ENCODE results near the gene TTC7B.

Gene TTC7B

DNA sequence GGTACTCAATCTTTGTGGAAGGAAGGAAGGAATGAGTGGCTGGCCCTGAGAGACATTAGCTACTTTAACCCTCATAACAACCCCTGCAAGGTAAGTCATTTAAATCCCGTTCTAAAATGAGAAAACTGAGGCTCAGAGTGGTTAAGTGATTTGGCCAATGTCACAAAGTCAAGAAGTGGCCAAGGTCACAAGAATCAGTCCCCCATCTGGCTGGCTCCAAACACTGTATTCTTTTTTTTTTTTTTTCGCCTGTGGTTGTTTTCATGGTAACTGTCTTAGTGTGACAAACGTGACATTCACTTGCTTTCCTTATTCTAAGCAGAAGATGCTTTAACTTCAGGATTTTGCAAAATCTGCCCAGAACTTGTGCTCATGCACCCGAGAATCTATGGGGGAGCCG lies 2.8 kb downstream of the TTC7B start:
- no peak for TF ChIP-seq FOXP2 (optimal IDR thresholded peaks at IDR 0.05; ENCODE audit: borderline replicate concordance, extremely low read depth, extremely low read length, insufficient read depth)
- TF ChIP-seq POLR2AphosphoS5 (IDR thresholded peaks at IDR 0.05; ENCODE audit: low read depth, low read length): no peak
- TF ChIP-seq TAF1 (IDR thresholded peaks at IDR 0.05; ENCODE audit: borderline replicate concordance, insufficient read depth, low read length): no peak
- no peak for TF ChIP-seq SIN3A (IDR thresholded peaks at IDR 0.05; ENCODE audit: borderline replicate concordance, insufficient read depth, low read length)
- TF ChIP-seq, protein P1, sequence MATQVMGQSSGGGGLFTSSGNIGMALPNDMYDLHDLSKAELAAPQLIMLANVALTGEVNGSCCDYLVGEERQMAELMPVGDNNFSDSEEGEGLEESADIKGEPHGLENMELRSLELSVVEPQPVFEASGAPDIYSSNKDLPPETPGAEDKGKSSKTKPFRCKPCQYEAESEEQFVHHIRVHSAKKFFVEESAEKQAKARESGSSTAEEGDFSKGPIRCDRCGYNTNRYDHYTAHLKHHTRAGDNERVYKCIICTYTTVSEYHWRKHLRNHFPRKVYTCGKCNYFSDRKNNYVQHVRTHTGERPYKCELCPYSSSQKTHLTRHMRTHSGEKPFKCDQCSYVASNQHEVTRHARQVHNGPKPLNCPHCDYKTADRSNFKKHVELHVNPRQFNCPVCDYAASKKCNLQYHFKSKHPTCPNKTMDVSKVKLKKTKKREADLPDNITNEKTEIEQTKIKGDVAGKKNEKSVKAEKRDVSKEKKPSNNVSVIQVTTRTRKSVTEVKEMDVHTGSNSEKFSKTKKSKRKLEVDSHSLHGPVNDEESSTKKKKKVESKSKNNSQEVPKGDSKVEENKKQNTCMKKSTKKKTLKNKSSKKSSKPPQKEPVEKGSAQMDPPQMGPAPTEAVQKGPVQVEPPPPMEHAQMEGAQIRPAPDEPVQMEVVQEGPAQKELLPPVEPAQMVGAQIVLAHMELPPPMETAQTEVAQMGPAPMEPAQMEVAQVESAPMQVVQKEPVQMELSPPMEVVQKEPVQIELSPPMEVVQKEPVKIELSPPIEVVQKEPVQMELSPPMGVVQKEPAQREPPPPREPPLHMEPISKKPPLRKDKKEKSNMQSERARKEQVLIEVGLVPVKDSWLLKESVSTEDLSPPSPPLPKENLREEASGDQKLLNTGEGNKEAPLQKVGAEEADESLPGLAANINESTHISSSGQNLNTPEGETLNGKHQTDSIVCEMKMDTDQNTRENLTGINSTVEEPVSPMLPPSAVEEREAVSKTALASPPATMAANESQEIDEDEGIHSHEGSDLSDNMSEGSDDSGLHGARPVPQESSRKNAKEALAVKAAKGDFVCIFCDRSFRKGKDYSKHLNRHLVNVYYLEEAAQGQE (IDR thresholded peaks at IDR 0.05; ENCODE audit: insufficient read depth in 1 of 2, low read depth in 2 of 2, low read length in 2 of 2): no peak

DNA sequence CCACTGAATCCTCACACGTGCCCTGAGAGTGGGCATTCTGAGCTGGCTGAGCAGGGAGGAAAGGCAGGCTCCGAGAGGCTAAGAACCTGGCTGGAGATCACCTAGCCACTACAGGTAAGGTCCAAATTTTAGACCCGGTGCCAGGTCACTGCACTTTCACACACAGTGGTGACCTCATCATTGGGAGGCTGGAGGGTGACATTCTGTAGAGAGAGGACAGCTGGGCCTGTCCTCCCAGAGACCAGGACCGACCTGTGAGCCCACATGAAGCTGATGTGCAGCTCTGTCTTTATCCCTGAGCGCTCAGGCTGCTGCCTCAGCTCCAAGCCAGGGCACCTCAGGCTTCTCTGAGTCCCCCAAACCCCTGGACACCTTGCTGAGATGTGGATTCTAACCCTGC lies 4.1 kb downstream of the TTC7B start:
- no peak for TF ChIP-seq FOXP2 (optimal IDR thresholded peaks at IDR 0.05; ENCODE audit: borderline replicate concordance, extremely low read depth, extremely low read length, insufficient read depth)
- TF ChIP-seq POLR2AphosphoS5 (IDR thresholded peaks at IDR 0.05; ENCODE audit: low read depth, low read length): no peak
- no peak for TF ChIP-seq TAF1 (IDR thresholded peaks at IDR 0.05; ENCODE audit: borderline replicate concordance, insufficient read depth, low read length)
- no peak for TF ChIP-seq SIN3A (IDR thresholded peaks at IDR 0.05; ENCODE audit: borderline replicate concordance, insufficient read depth, low read length)
- TF ChIP-seq, protein P1 (IDR thresholded peaks at IDR 0.05; ENCODE audit: insufficient read depth in 1 of 2, low read depth in 2 of 2, low read length in 2 of 2): no peak

DNA sequence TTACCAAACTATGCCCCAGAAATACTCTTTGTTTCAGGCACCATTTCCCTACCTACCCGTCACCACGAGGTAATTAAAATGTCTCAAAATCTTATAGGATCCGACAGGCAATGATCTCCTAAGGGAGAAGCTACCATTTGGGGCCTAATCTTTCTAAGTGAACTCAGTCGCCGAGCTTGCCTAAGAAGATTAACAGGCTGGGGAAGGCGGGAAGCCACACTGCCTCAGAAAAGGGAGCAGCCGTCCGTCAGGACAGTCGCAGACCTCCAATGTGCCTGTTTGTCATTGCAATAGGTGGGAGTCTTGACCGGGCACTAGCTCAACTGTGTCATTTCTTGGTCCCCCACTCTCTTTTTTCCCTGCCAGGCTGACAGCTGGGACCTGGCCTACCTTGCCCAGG lies 4.6 kb downstream of the TTC7B start:
- TF ChIP-seq TAF1 (IDR thresholded peaks at IDR 0.05; ENCODE audit: borderline replicate concordance, insufficient read depth, low read length) (no peak), POLR2AphosphoS5 (IDR thresholded peaks at IDR 0.05; ENCODE audit: low read depth, low read length) (no peak), SIN3A (IDR thresholded peaks at IDR 0.05; ENCODE audit: borderline replicate concordance, insufficient read depth, low read length) (no peak)

DNA sequence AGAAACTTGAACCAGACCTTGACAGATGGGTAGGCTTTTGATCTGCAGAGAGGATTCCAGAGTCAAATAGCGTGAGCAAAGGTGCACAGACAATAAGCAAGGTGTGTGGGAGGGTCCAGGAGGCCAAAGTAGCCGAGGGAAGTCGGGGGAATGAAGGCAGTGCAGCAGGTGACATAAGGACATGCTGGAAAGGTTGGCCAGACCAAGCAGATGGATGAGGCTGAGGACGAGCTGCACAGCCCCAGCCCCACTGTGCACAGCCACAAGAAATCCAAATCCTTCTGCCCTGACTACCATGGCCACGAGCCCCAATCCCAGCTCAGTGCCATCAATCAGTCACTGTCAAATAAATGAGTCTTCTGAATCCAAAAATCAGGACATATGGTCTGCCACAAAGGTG lies 5.4 kb downstream of the TTC7B start:
- TF ChIP-seq POLR2AphosphoS5 (IDR thresholded peaks at IDR 0.05; ENCODE audit: low read depth, low read length) (no peak), TAF1 (IDR thresholded peaks at IDR 0.05; ENCODE audit: borderline replicate concordance, insufficient read depth, low read length) (no peak), SIN3A (IDR thresholded peaks at IDR 0.05; ENCODE audit: borderline replicate concordance, insufficient read depth, low read length) (no peak), FOXP2 (optimal IDR thresholded peaks at IDR 0.05; ENCODE audit: borderline replicate concordance, extremely low read depth, extremely low read length, insufficient read depth) (no peak)
- TF ChIP-seq, protein P1 (IDR thresholded peaks at IDR 0.05; ENCODE audit: insufficient read depth in 1 of 2, low read depth in 2 of 2, low read length in 2 of 2): no peak

DNA sequence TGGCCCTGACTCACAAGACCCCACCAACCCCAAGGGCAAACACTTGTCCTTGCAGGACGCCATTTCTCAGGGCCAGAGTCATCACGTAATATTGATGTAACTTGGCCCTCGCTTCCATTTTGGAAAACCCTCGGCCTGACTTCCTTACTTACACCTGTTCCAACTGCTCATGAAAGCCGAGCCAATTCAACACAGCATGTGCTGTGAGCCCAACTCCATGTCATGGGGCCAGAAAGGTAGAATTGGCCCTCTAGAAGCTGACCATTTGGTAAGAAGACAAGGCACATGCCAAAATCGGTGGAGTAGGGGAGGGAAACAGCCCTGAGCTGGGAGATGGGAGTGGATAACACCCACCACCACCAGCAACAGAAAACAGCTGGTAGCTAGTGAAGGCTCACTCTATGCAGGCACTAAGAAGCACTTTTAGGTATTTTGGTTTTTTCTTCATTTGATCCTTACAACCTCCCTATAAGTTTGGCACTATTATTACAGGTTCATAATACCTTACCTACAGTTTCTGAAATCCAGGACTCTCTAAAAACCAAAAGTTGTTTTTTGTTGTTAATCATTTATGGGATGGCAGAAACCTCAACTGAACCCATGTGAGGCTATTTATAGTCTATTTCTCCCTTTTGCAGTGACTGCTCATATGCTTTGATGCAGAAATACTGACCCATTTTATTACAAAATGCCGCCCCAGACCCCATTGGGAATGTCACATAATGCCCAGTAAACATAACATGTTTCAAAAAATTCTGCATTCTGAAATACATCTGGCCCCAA lies 6.5 kb downstream of the TTC7B start:
- TF ChIP-seq, protein P1 (IDR thresholded peaks at IDR 0.05; ENCODE audit: insufficient read depth in 1 of 2, low read depth in 2 of 2, low read length in 2 of 2): no peak
- TF ChIP-seq FOXP2 (optimal IDR thresholded peaks at IDR 0.05; ENCODE audit: borderline replicate concordance, extremely low read depth, extremely low read length, insufficient read depth): no peak
- no peak for TF ChIP-seq SIN3A (IDR thresholded peaks at IDR 0.05; ENCODE audit: borderline replicate concordance, insufficient read depth, low read length)
- TF ChIP-seq POLR2AphosphoS5 (IDR thresholded peaks at IDR 0.05; ENCODE audit: low read depth, low read length): no peak
- TF ChIP-seq TAF1 (IDR thresholded peaks at IDR 0.05; ENCODE audit: borderline replicate concordance, insufficient read depth, low read length): no peak
